Neural cell (in vitro differentiated cells): ENCODE measurements around the gene TRIOBP. TPM values are rescaled to one million over a fixed set of nuclear protein-coding genes. Genes with fewer than 3 reads are reported as not detected.
A peak's percentile ranks its signal among the peaks of the same experiment; 100 is the strongest.

Experiments
- H2AFZ ChIP-seq: fragments of 200-600, 300-800 bp; sonication (generic), shearing (Covaris generic); 2 replicates; pipeline ENCODE4 v1.6.0; 2014; ENCODE audit warnings: low read depth, mild to moderate bottlenecking, antibody characterized with exemption, low read length, moderate library complexity
- H3F3A ChIP-seq: fragments of 200-600 bp; shearing (Covaris generic); 2 replicates; pipeline ENCODE4 v1.6.1; 2016; ENCODE audit warnings: mild to moderate bottlenecking, moderate library complexity, mixed read lengths, antibody characterized with exemption, low read length; ENCODE audit not compliant: insufficient read depth, poor library complexity, severe bottlenecking
- H3K27ac ChIP-seq: fragments of 200-600, 300-800 bp; sonication (generic), shearing (Covaris generic); 2 replicates; pipeline ENCODE4 v1.5.1; 2014; ENCODE audit warnings: mild to moderate bottlenecking, low read length, moderate library complexity
- H3K27me3 ChIP-seq: fragments of 300-800, 200-600 bp; sonication (generic), shearing (Covaris generic); 2 replicates; pipeline ENCODE4 v1.6.0; 2014; ENCODE audit warnings: mild to moderate bottlenecking, low read depth, low read length, moderate library complexity; ENCODE audit not compliant: insufficient read depth
- H3K36me3 ChIP-seq: fragments of 300-800, 200-600 bp; sonication (generic), shearing (Covaris generic); 2 replicates; pipeline ENCODE4 v1.5.1; 2014; ENCODE audit warnings: mild to moderate bottlenecking, antibody characterized with exemption, low read length, moderate library complexity; ENCODE audit not compliant: insufficient read depth
- H3K4me2 ChIP-seq: fragments of 300-800, 200-600 bp; sonication (generic), shearing (Covaris generic); 2 replicates; pipeline ENCODE4 v1.6.0; 2014; ENCODE audit warnings: mild to moderate bottlenecking, low read length
- H3K4me3 ChIP-seq: fragments of 300-800, 200-600 bp; sonication (generic), shearing (Covaris generic); 2 replicates; pipeline ENCODE4 v1.5.1; 2014; ENCODE audit warnings: mild to moderate bottlenecking, low read length, moderate library complexity
- H3K79me2 ChIP-seq: fragments of 200-600 bp; shearing (Covaris generic); replicated peaks from 2 replicates; pipeline ENCODE4 v1.6.0; 2014; ENCODE audit warnings: mild to moderate bottlenecking, low read length, moderate library complexity; ENCODE audit not compliant: insufficient read depth
- H3K9ac ChIP-seq: fragments of 300-800, 200-600 bp; sonication (generic), shearing (Covaris generic); 2 replicates; pipeline ENCODE4 v1.6.1; 2016; ENCODE audit warnings: mild to moderate bottlenecking, low read length, mixed read lengths
- H3K9me2 ChIP-seq: fragments of 200-600 bp; shearing (Covaris generic); 2 replicates; pipeline ENCODE4 v1.6.1; 2016; ENCODE audit warnings: mild to moderate bottlenecking, low read length, mixed read lengths; ENCODE audit not compliant: insufficient read depth
- H3K9me3 ChIP-seq: fragments of 200-600, 300-800 bp; sonication (generic), shearing (Covaris generic); 2 replicates; pipeline ENCODE4 v1.6.1; 2016; ENCODE audit warnings: mild to moderate bottlenecking, mixed run types, low read length, moderate library complexity, mixed read lengths
- H4K20me1 ChIP-seq: fragments of 200-600 bp; shearing (Covaris generic); 2 replicates; pipeline ENCODE4 v1.6.1; 2016; ENCODE audit warnings: mild to moderate bottlenecking, mixed run types; ENCODE audit not compliant: insufficient read depth
- CTCF ChIP-seq: fragments of 450-650 bp; IDR thresholded peaks from 2 replicates; pipeline ENCODE4 v1.5.1; 2014; ENCODE audit warnings: antibody characterized with exemption, mild to moderate bottlenecking, moderate library complexity; ENCODE audit not compliant: poor library complexity, severe bottlenecking
- EP300 ChIP-seq: fragments of 450-650 bp; conservative IDR thresholded peaks from 2 replicates; pipeline ENCODE4 v1.6.1; 2014; ENCODE audit warnings: antibody characterized with exemption, mild to moderate bottlenecking, moderate library complexity; ENCODE audit not compliant: poor library complexity, severe bottlenecking
- EZH2 ChIP-seq: fragments of 200-600, 300-800 bp; shearing (Covaris generic), sonication (generic); IDR thresholded peaks from 2 replicates; pipeline ENCODE4 v1.6.1; 2014; ENCODE audit warnings: antibody characterized with exemption, low read length, borderline replicate concordance, mild to moderate bottlenecking; ENCODE audit not compliant: insufficient read depth, poor library complexity, severe bottlenecking
- MXI1 ChIP-seq: fragments of 450-650 bp; conservative IDR thresholded peaks from 2 replicates; pipeline ENCODE4 v1.6.1; 2014; ENCODE audit warnings: antibody characterized with exemption, mild to moderate bottlenecking; ENCODE audit not compliant: poor library complexity, severe bottlenecking
- POLR2AphosphoS5 ChIP-seq: IDR thresholded peaks from 2 replicates; pipeline ENCODE4 v1.6.1; 2012
- RAD21 ChIP-seq: fragments of 450-650 bp; conservative IDR thresholded peaks from 2 replicates; pipeline ENCODE4 v1.6.1; 2014; ENCODE audit warnings: antibody characterized with exemption, mild to moderate bottlenecking, moderate library complexity
- REST ChIP-seq: IDR thresholded peaks from 2 replicates; pipeline ENCODE4 v1.6.1; 2012; ENCODE audit warnings: borderline replicate concordance
- SMC3 ChIP-seq: fragments of 450-650 bp; conservative IDR thresholded peaks from 2 replicates; pipeline ENCODE4 v1.6.1; 2014; ENCODE audit warnings: antibody characterized with exemption, mild to moderate bottlenecking, moderate library complexity; ENCODE audit not compliant: poor library complexity
- TAF1 ChIP-seq: IDR thresholded peaks from 2 replicates; pipeline ENCODE4 v1.6.1; 2012; ENCODE audit warnings: low read depth
- polyA plus RNA-seq: library from polyadenylated mRNA; depleted of rRNA; stranded (reverse); fragments of >200 nt; gene quantifications from 2 replicates; pipeline ENCODE4 v1.2.3, GENCODE V29; 2014

TRIOBP gene
- polyA plus RNA-seq, 1 donor from 2014 or later, result 16.2 TPM

DNA sequence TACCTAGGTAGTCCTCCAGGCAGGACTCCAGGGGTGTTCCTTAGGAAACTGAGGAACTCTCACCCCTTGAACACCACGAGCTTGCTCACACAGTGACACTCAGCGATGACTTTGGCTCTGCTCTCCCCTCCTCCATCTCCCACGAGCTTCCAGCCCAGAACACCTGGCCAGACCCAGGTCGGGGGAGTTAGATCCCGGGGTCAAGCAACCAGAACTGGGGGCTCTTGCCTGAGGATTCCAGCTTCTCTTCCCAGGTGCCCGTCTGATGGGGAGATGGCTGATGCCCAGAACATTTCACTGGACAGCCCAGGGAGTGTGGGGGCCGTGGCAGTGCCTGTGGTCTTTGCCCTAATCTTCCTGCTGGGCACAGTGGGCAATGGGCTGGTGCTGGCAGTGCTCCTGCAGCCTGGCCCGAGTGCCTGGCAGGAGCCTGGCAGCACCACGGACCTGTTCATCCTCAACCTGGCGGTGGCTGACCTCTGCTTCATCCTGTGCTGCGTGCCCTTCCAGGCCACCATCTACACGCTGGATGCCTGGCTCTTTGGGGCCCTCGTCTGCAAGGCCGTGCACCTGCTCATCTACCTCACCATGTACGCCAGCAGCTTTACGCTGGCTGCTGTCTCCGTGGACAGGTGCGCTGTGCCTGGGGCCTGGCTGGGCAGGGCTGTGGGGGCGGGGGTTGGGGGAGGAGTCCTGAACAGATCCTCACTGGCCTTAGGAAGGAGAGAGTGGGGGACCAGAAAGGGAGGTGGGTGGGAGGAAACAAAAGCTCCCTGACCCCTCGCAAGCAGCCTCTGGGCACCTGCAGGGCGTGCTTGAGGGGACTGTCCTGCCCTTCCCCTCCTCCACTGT is 126.5 kb downstream of the TRIOBP start, which contains the start of gene GALR3:
Gene GALR3, plus strand, starts transcription at position 249 of the 852 bp plus-strand sequence. Its CDS starts 25 bp downstream, at position 274.
- TF ChIP-seq CTCF (no peak), SMC3 (no peak), POLR2AphosphoS5 (no peak), EZH2 (no peak), MXI1 (no peak), EP300 (no peak)
- H3K27ac ChIP-seq, result no peak within 1 kb of the TSS

GRCh38 chr22:37824674-37825641 is 128.1 kb downstream of the TRIOBP start:
- Histone ChIP-seq H3K9me3 (no peaks in the 10 kb centered on the region), H4K20me1 (no peaks in the 10 kb centered on the region), H3K9me2 (no peaks in the 10 kb centered on the region), H3K4me2 (no peak overlapping the region), H3K4me3 (no peak overlapping the region), H3K9ac (no peak overlapping the region), H3K27me3 (peaks cover 38% of the 10 kb centered on the region), H3K36me3 (no peaks in the 10 kb centered on the region), H3F3A (no peaks in the 10 kb centered on the region), H2AFZ (no peak overlapping the region), H3K79me2 (no peaks in the 10 kb centered on the region), H3K27ac (no peak overlapping the region)
- TF ChIP-seq EZH2, result no peak
- TF ChIP-seq POLR2AphosphoS5, result no peak
- TF ChIP-seq CTCF, result no peak
- TF ChIP-seq RAD21, result no peak
- TF ChIP-seq EP300, result no peak
- no peak for TF ChIP-seq MXI1
- TF ChIP-seq TAF1, result no peak
- no peak for TF ChIP-seq SMC3
- no peak for TF ChIP-seq REST

More for the DNA sequence above, 126.5 kb downstream of the TRIOBP start, which contains the start of gene GALR3:
- H3K4me3 ChIP-seq, result peak within 1 kb of the TSS; percentile 30
- no peaks in the 10 kb centered on the region for H4K20me1 ChIP-seq
- peak within 1 kb of the TSS; percentile 29 for H3K9ac ChIP-seq
- no peaks in the 10 kb centered on the region for H3F3A ChIP-seq
- H3K4me2 ChIP-seq, result no peak within 1 kb of the TSS
- H3K9me2 ChIP-seq, result no peaks in the 10 kb centered on the region
- H3K9me3 ChIP-seq, result no peaks in the 10 kb centered on the region
- H3K27me3 ChIP-seq, result peaks cover 52% of the 10 kb centered on the region
- H3K79me2 ChIP-seq, result no peaks in the 10 kb centered on the region
- H2AFZ ChIP-seq, result no peak within 1 kb of the TSS
- no peaks in the 10 kb centered on the region for H3K36me3 ChIP-seq
